ENCODE results near the gene NOL4L. TPM values are rescaled to one million over a fixed set of nuclear protein-coding genes. Genes with fewer than 3 reads are reported as not detected.

The NOL4L gene
- total and polyA plus RNA-seq, 8 donors: 3.8 to 54.0 (median 15.0) TPM

DNA sequence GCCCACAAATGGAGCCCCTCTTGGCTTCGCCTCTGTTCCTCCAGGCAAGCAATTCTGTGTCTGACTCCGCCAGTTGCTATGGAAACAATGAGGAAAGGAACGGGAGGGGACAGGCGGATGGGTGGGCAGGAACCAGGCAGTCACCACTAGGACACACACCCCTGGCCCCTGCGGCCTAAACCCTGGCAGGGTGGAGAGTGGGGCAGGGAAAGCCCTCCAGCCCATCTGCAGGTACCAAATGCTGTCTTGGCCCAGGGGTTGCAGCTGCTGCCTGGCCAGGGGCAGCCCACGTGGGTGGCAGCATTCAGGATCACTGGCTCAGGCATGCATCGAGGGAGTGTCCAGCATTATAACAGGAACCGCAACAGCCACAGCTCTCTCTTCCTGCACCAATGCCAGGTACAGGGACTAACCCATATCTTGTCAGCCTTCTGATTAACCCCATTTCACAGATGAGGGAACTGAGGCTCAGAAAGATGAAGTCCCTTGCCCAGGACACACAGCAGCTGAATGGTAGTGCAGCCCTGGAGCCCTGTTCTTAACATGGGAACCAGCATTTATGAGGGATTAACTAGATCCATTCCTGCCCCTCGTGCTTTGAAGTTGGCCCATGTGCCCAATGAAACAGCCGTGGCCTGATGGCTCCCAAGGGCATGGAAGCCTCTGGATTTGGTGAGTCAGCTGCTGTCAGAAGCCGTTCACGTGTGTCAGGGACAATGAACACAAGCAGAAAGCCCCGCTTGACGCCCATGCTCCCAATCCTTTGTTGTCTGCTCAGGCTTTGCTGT, 66.3 kb downstream of the NOL4L start:
- Histone ChIP-seq H3K27ac (no peak overlapping the region), H3K27me3 (no peaks in the 10 kb centered on the region), H3K9me3 (no peaks in the 10 kb centered on the region), H3K4me1 (peaks cover 6 to 23% (median 23%) of the 10 kb centered on the region in 4 donors), H3K4me3 (no peak overlapping the region), H3K36me3 (peaks cover 0 to 14% (median 2%) of the 10 kb centered on the region in 4 donors)
- 71 to 79% (median 74%) methylated on average over 11 to 14 of the region's 14 CpGs for WGBS, 5 donors
- intact Hi-C loops (cut with DNase I; ENCODE audit: low total_unique reads): no loop called here
- DNase-seq: peak in 1 of 2 donors; percentile 44
- TF ChIP-seq POLR2AphosphoS5 (IDR thresholded peaks at IDR 0.05) (no peak), EP300 (IDR thresholded peaks at IDR 0.05) (no peak), POLR2A (IDR thresholded peaks at IDR 0.05) (no peak)
- TF ChIP-seq, protein P1, sequence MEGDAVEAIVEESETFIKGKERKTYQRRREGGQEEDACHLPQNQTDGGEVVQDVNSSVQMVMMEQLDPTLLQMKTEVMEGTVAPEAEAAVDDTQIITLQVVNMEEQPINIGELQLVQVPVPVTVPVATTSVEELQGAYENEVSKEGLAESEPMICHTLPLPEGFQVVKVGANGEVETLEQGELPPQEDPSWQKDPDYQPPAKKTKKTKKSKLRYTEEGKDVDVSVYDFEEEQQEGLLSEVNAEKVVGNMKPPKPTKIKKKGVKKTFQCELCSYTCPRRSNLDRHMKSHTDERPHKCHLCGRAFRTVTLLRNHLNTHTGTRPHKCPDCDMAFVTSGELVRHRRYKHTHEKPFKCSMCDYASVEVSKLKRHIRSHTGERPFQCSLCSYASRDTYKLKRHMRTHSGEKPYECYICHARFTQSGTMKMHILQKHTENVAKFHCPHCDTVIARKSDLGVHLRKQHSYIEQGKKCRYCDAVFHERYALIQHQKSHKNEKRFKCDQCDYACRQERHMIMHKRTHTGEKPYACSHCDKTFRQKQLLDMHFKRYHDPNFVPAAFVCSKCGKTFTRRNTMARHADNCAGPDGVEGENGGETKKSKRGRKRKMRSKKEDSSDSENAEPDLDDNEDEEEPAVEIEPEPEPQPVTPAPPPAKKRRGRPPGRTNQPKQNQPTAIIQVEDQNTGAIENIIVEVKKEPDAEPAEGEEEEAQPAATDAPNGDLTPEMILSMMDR (IDR thresholded peaks at IDR 0.05): no peak

DNA sequence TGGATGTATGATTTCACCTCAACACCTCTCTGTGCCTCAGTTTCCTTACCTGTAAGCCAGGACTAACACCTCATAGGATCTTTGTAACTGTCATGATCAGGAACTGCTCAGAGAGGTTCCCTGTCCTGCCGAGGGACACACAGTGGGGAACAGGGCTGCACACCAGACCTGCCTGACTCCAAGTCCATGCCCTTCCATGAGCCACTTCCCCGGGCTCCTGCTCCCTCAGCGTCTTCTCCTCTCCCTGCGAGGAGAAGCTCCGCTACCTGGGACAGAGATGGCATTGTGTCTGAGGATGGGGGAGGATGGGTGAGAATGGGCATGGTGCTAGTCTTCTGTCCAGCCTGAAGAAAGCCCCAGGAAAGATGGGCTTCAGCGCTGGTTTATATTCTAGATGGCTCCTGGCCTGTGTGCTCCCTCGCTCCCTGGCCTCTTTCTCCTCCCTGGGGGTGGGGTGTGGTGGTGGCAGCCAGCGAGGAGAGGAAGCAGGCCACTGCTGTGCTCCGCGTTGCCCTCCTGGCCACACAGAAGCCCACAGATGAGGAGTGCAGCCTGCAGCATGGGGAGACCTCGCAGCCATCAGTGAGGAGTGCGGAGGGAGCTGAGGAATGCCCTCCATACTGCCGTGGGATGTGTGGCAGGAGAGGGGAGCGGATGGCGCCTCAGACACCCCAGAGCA, 67.1 kb downstream of the NOL4L start:
- Histone ChIP-seq H3K9me3 (no peaks in the 10 kb centered on the region), H3K27ac (peak overlapping the region in 1 of 5 donors; percentile 16), H3K4me3 (no peak overlapping the region), H3K36me3 (peaks cover 0 to 14% (median 2%) of the 10 kb centered on the region in 4 donors), H3K27me3 (no peaks in the 10 kb centered on the region), H3K4me1 (peaks cover 6 to 23% (median 21%) of the 10 kb centered on the region in 4 donors)
- DNase-seq: no peak
- WGBS, 5 donors: 73 to 90% (median 87%) methylated on average over 14 to 15 of the region's 15 CpGs
- TF ChIP-seq EP300 (IDR thresholded peaks at IDR 0.05) (no peak), POLR2A (IDR thresholded peaks at IDR 0.05) (no peak), POLR2AphosphoS5 (IDR thresholded peaks at IDR 0.05) (no peak)
- TF ChIP-seq, protein P1 (IDR thresholded peaks at IDR 0.05): no peak
- intact Hi-C loops (cut with DNase I; ENCODE audit: low total_unique reads): no loop called here

DNA sequence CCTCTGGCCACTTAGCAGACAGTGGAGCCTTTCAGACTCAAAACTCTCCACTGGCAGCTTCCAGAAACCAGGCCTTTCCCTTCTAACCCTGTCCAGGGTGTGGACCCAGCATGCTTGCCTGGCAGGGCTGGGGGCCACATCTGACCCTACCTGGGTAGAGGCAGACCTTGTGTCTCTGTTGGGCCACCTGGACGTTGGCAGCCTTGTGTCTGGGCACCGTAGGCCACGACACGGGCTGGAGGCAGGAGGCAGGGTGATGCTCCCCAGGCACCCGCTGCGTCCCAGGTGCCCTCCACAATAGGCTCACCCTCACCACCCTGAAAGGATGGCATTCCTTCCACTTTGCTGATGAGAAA, 67.6 kb downstream of the NOL4L start:
- 76 to 100% (median 83%) methylated on average over 2 to 6 of the region's 6 CpGs for WGBS, 5 donors
- H3K4me3 ChIP-seq: no peak overlapping the region
- no peaks in the 10 kb centered on the region for H3K9me3 ChIP-seq
- no peak for DNase-seq
- H3K27ac ChIP-seq: peak overlapping the region in 1 of 5 donors; percentile 16
- intact Hi-C loops (cut with DNase I; ENCODE audit: low total_unique reads): no loop called here
- H3K36me3 ChIP-seq: peaks cover 0 to 14% (median 2%) of the 10 kb centered on the region in 4 donors
- H3K4me1 ChIP-seq: peaks cover 6 to 23% (median 21%) of the 10 kb centered on the region in 4 donors
- no peak for TF ChIP-seq EP300 (IDR thresholded peaks at IDR 0.05)
- TF ChIP-seq, protein P1 (IDR thresholded peaks at IDR 0.05): no peak
- TF ChIP-seq POLR2AphosphoS5 (IDR thresholded peaks at IDR 0.05): no peak
- no peak for TF ChIP-seq POLR2A (IDR thresholded peaks at IDR 0.05)
- H3K27me3 ChIP-seq: no peaks in the 10 kb centered on the region

DNA sequence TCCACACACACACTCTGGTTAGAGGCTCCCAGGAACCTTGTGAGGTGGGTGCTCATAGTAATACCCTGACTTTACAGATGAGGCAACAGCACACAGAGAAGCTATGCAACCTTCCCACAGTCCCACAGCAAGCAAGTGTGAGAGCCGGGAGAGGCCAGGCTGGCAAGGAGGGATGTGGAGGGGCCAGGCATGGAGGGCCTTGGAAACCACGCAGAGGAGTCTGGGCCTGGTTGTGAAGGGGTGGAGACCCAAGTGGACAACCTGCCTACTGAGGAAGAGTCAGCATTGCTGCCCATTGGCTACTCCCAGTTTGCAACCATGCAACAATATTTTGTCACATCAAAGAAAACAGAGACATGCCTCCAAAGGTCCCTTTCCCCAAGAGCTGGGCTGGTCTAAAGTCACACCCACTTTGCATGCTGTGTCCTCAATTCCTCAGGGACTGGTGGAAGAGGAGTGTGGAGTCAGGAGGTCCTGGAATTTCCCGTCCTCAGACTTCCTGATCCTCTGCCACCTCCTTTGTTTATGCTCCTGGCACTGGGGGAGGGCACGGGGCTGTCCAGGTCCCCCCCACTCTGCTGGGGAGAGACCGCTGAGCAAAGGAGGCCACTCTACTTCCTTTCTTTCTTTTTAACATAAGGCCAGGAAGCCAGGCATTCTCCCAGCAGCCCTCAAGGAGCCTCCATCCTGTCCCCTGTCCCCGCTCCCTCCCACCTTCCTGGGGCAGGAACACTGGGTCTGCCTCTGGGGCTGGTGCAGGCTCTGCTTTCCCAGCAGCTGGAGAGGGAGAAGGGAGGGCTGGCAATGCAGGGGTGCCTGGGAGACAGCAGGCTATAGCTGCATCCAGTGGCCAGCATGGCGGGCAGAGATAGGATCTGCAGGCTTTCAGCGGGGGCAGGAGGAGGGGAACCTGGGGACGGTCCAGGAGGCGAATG, 68.3 kb downstream of the NOL4L start:
- H3K36me3 ChIP-seq: peaks cover 0 to 14% (median 2%) of the 10 kb centered on the region in 4 donors
- no peaks in the 10 kb centered on the region for H3K9me3 ChIP-seq
- H3K4me1 ChIP-seq: peaks cover 6 to 19% (median 16%) of the 10 kb centered on the region in 4 donors
- intact Hi-C loops (cut with DNase I; ENCODE audit: low total_unique reads): no loop called here
- H3K27ac ChIP-seq: peak overlapping the region in 1 of 5 donors; percentile 16
- DNase-seq: peak in 1 of 2 donors; percentile 62
- H3K4me3 ChIP-seq: no peak overlapping the region
- 48 to 68% (median 66%) methylated on average over 10 of the region's 10 CpGs for WGBS, 5 donors
- TF ChIP-seq POLR2A (IDR thresholded peaks at IDR 0.05) (no peak), POLR2AphosphoS5 (IDR thresholded peaks at IDR 0.05) (no peak), EP300 (IDR thresholded peaks at IDR 0.05) (no peak)
- TF ChIP-seq, protein P1 (IDR thresholded peaks at IDR 0.05): no peak
- H3K27me3 ChIP-seq: no peaks in the 10 kb centered on the region
